Glomerular visceral epithelial cell (primary cell): Measurements from ENCODE around the gene EBP.

Experiments used
- DNase-seq: peaks from one replicate; pipeline ENCODE4 v3.0.0-alpha.2; 2016; ENCODE audit errors: extremely low spot score

Gene EBP

DNA sequence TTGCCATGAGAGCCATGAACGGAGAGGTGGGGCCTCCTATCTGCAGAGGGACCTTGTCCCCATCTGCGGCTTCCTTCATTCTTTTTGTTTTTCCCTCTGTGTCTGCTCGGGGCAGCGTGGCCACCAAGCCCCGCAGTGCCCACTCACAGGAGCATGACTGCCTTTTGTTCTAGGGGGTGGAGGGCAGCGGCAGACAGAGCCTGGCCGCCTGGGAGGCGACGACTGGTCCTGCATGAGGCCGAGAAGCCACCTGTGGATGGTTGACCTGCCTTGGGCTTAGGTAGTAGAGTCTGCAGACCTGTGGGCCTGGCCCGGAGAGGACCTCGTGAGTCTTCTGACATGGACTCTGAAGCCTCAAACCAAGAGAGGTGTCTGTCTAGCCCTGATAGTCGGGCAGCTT lies 54.0 kb downstream of the EBP start:
- DNase-seq: no peak

DNA sequence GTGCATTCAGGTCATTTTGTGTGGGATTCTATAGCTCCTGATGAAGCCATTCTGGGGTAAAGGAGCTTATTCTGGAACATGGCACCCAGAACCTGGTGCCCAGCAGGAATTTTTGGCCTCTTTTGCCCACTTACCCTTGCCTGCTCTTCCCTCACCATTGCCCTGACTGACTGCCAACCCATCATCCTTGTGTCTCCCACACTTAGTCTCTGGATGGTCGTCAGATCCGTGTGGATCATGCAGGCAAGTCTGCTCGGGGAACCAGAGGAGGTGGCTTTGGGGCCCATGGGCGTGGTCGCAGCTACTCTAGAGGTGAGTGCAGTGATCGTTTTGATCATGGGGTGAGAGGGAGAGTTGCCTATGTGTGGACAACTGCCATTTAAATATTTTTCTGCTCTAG lies 54.5 kb downstream of the EBP start:
- DNase-seq: no peak
